Kidney (tissue), 14 donors: ENCODE data around the gene KRT79. TPM values are rescaled to one million over a fixed set of nuclear protein-coding genes. Genes with fewer than 3 reads are reported as not detected.

ENCODE experiments used
- DNase-seq, 5 donors: peaks; one replicate each; pipeline ENCODE4 v3.0.0-alpha.2; 2013 to 2020
- FAIRE-seq: peaks from 2 replicates; lab custom pipeline; 2012; peaks lifted over from hg19 to GRCh38; lab: Jason Lieb, UNC
- H3K27ac ChIP-seq, 2 donors: one replicate each; pipeline ENCODE4 v1.7.0; 2013; ENCODE audit warnings: low read depth in 2 of 2, low read length in 2 of 2, inconsistent platforms in 1 of 2
- H3K27me3 ChIP-seq: one replicate; pipeline ENCODE4 v1.7.1; 2013; ENCODE audit warnings: low read length, inconsistent platforms; ENCODE audit not compliant: control insufficient read depth, insufficient read depth
- H3K36me3 ChIP-seq, 3 donors: one replicate each; pipeline versions ENCODE4 v1.7.0 to v1.7.1; 2013; ENCODE audit warnings: low read length in 3 of 3, control low read depth in 1 of 3, inconsistent platforms in 1 of 3; ENCODE audit not compliant: insufficient read depth in 3 of 3, control insufficient read depth in 2 of 3
- H3K4me1 ChIP-seq, 3 donors: one replicate each; pipeline versions ENCODE4 v1.7.0 to v1.7.1; 2013; ENCODE audit warnings: low read length in 3 of 3, inconsistent platforms in 1 of 3, low read depth in 1 of 3; ENCODE audit not compliant: control insufficient read depth in 2 of 3, insufficient read depth in 2 of 3
- H3K4me3 ChIP-seq, 3 donors: one replicate each; pipeline versions ENCODE4 v1.7.0 to v1.8.1; 2013; ENCODE audit warnings: low read length in 3 of 3, control low read depth in 1 of 3, inconsistent platforms in 1 of 3
- H3K9ac ChIP-seq, 3 donors: one replicate each; pipeline versions ENCODE4 v1.7.0 to v1.7.1; 2013; ENCODE audit warnings: low read length in 3 of 3, control low read depth in 1 of 3, inconsistent platforms in 1 of 3
- H3K9me3 ChIP-seq, 3 donors: one replicate each; pipeline versions ENCODE4 v1.7.0 to v1.7.1; 2013; ENCODE audit warnings: low read length in 3 of 3, control low read depth in 1 of 3, inconsistent platforms in 1 of 3; ENCODE audit not compliant: control insufficient read depth in 2 of 3, insufficient read depth in 1 of 3
- intact Hi-C: fragments of 100-400 bp; cut with DNase I; formaldehyde crosslinking; loops from one replicate; pipeline ENCODE4 v1.11.1; 2022
- polyA plus RNA-seq: library from polyadenylated mRNA; stranded (reverse); fragments of 350-450 nt; fragmentation: Illumina TruSeq; extraction: RNeasy Lipid Tissue Mini Kit (QIAGEN cat#74804); gene quantifications from one replicate; pipeline ENCODE4 v1.2.3, GENCODE V29; 2014; ENCODE audit warnings: low read depth, low replicate concordance; ENCODE audit not compliant: insufficient read depth
- total RNA-seq: library from RNA; stranded (reverse); fragmentation: NEBNext Ultra II Directional; extraction: Animal tissue kit (Norgen Biotek cat#: 25700); gene quantifications from one replicate; pipeline ENCODE4 v1.2.1, GENCODE V29; 2021
- TF ChIP-seq, protein P1 (sequence below): IDR thresholded peaks from 3 replicates; pipeline ENCODE4 v1.5.1; 2012; ENCODE audit warnings: mild to moderate bottlenecking, moderate library complexity, borderline replicate concordance; ENCODE audit not compliant: insufficient read depth; ENCODE audit errors: extremely low read depth
- donor health status: control.
- donor health status: control.
- donor health status: control.
- donor health status: control.
- donor health status: control.
- donor health status: DM: yes; HTN: yes; CAD: no.
- donor health status: Normal renal cell carcinoma (clear cell type).

Gene KRT79
- total and polyA plus RNA-seq, 2 donors from 2014 or later: not detected

GRCh38 chr12:52788192-52788875 is 45.8 kb downstream of the KRT79 start:
- DNase-seq (no peak), FAIRE-seq (no peak)
- H3K4me1 ChIP-seq: peaks cover 0 to 2% (median 0%) of the 10 kb centered on the region in 3 donors
- no peak overlapping the region for H3K27ac ChIP-seq
- no peaks in the 10 kb centered on the region for H3K36me3 ChIP-seq
- H3K9ac ChIP-seq: no peak overlapping the region
- no peaks in the 10 kb centered on the region for H3K9me3 ChIP-seq
- TF ChIP-seq, protein P1, sequence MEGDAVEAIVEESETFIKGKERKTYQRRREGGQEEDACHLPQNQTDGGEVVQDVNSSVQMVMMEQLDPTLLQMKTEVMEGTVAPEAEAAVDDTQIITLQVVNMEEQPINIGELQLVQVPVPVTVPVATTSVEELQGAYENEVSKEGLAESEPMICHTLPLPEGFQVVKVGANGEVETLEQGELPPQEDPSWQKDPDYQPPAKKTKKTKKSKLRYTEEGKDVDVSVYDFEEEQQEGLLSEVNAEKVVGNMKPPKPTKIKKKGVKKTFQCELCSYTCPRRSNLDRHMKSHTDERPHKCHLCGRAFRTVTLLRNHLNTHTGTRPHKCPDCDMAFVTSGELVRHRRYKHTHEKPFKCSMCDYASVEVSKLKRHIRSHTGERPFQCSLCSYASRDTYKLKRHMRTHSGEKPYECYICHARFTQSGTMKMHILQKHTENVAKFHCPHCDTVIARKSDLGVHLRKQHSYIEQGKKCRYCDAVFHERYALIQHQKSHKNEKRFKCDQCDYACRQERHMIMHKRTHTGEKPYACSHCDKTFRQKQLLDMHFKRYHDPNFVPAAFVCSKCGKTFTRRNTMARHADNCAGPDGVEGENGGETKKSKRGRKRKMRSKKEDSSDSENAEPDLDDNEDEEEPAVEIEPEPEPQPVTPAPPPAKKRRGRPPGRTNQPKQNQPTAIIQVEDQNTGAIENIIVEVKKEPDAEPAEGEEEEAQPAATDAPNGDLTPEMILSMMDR: no peak
- no peak overlapping the region for H3K4me3 ChIP-seq
- H3K27me3 ChIP-seq: no peaks in the 10 kb centered on the region
- intact Hi-C loops: no loop called here

GRCh38 chr12:52787324-52788191 is 46.6 kb downstream of the KRT79 start:
- H3K4me1 ChIP-seq: peaks cover 0 to 2% (median 0%) of the 10 kb centered on the region in 3 donors
- no peak overlapping the region for H3K4me3 ChIP-seq
- no peak for DNase-seq
- intact Hi-C loops: no loop called here
- TF ChIP-seq, protein P1: no peak
- FAIRE-seq: no peak
- H3K27me3 ChIP-seq: no peaks in the 10 kb centered on the region
- no peak overlapping the region for H3K9ac ChIP-seq
- H3K27ac ChIP-seq: no peak overlapping the region
- no peaks in the 10 kb centered on the region for H3K9me3 ChIP-seq
- H3K36me3 ChIP-seq: no peaks in the 10 kb centered on the region

DNA sequence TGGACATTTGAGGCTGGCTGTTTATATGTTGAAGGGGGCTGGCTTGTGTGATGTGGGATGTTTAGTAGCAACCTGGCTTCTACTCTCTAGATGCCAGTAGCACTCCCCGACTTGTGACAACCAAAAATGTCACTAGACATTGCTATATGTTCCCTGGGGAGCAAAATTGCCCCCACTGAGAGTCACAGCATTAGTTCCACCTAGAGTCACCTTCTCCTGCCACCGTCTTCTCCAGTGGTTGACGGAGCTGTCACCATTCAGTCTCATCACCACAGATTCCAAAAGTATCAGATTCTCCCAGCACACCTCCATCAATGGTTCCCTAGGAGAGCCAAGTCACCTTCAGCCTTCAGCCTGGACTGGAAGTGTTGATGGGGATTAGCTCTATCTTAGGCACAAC is 49.2 kb downstream of the KRT79 start:
- FAIRE-seq (no peak), DNase-seq (no peak)
- Histone ChIP-seq H3K27ac (no peak overlapping the region), H3K9me3 (no peaks in the 10 kb centered on the region), H3K4me1 (no peaks in the 10 kb centered on the region), H3K36me3 (no peaks in the 10 kb centered on the region), H3K9ac (no peak overlapping the region), H3K4me3 (no peak overlapping the region), H3K27me3 (peaks cover 2% of the 10 kb centered on the region)
- TF ChIP-seq, protein P1: no peak
- intact Hi-C loops: no loop called here
